Suppressor macrophage treated with lipopolysaccharide for 1 hour (primary cell): ENCODE results near the gene B4GALT3.
A peak's percentile ranks its signal among the peaks of the same experiment; 100 is the strongest.

Experiments
- DNase-seq, 3 donors: peaks; one replicate each; pipeline ENCODE4 v3.0.0-alpha.2; 2020 to 2022

B4GALT3 gene

DNA sequence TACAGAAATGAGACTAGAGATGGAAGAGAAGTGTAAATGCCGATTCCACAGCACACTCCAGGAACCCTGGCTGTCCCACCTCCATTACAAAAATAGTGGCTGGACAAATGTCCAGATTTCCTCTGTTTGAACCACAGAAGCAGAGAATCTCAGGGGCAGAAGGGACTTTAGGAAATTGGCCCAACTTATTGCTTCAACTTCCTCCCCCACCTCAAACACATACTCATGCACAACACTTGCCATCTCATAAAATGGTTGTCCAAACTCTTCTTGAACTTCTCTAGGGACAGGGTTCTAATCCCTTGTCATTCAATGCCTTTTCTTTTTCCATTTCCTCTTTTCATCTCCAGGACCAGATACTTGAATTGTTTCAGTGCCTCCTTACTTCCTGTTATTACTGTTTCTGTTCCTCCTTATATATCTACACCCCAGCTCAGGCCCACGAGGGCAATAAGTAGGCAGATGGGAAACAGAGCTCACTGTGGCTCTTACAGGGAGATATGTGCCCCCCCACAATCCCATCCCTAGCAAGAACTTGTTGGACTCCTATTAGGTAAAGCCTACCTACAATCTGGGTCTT is 8.5 kb upstream of the B4GALT3 start:
- DNase-seq: peak; percentile 83 to 91 (median 87)

GRCh38 chr1:161185282-161185682 is 8.0 kb upstream of the B4GALT3 start:
- DNase-seq: peak; percentile 89 to 92 (median 90)

- peak; percentile 38 to 58 (median 47) for DNase-seq
Observed at GRCh38 chr1:161182214-161182613, 4.9 kb upstream of the B4GALT3 start.

DNA sequence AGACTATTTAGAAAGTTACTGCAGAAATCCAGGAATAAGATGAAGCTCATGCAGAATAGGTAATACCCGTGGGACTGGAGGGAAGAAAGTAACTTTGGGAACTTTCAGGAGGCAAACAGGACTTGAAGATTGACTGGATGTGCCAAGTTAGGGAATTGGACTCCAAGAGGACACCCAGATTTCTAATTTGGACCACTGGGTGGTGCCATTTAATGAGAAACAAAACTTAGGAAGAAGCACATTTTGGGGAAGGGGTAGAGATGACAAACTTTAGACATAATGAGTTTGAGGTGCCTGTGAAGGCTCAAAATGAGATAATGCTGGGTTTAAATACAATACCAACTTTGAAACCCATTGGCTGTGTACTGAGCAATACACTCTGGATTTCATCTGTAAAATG is 3.3 kb upstream of the B4GALT3 start:
- DNase-seq: peak; percentile 42 to 65 (median 62)

GRCh38 chr1:161179698-161180097 is 2.4 kb upstream of the B4GALT3 start:
- DNase-seq: no peak

DNA sequence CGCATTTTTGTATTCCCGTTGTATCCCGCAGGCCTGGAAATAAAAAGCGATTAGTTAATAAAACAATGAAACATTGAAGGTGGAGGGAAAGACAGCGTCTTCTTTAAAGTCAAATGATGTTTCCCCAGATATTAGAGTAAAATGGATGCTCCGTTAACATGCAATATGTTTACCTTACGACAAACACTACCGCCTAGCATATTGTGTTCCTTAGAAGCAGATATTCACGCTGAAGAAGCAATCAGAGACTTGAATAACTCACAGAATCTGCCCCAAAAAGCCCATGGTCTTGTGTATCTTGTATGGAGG is 583 bp upstream of the B4GALT3 start:
- DNase-seq: no peak

GRCh38 chr1:161176468-161177111 is 717 bp downstream of the B4GALT3 start:
- no peak for DNase-seq

DNA sequence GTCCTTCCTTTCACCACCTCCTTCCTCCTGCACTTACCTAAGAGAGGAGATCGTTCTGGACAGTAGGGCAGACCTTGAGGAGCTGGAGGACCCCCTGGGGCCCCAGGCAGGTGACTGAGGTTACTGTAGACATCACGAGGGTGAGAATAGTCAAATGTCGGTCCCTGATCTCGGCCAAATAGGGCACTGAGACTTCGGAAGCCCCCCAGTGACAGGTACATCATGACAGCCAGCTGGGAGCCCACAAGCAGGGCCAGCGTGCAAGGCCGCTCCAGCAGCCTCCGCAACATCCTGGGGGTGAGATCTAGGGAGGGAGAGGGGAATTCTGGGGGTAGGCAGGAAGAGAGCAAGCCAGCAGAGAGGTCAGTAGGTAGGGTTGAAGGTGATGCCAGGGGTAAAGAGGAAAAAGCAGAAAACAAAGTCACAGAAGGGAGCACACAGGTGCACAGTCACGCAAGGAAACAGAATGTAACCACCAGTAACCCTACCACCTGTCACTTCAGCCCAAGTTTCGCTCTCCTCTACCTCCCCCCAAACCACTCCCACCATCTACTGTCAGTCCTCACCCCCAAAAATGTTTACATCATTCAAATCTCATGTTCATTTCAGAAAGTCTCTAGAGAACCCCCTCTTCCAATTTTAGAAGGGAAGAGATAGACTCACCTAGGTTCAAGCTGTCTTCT is 1.4 kb downstream of the B4GALT3 start:
- DNase-seq: no peak

GRCh38 chr1:161174911-161175310 is 2.4 kb downstream of the B4GALT3 start:
- no peak for DNase-seq

DNA sequence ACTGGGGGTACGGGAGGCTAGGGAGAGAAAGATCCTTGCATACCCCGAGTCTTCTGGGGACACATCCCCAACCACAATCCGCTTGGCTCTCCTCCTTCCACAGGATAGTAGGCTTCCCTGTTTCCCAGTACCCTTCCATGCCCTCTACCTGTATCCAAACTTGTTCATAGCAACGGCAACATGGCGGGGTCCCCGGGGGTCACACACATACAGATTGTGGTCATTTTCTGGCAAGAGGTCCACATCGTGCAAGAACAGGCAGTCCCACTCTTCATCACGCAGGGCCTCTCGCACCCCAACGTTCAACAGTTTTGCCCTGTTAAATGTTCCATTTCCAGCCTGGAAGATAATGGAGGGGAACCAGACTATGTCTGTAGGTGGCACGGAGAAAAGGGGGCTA is 3.6 kb downstream of the B4GALT3 start:
- no peak for DNase-seq

DNA sequence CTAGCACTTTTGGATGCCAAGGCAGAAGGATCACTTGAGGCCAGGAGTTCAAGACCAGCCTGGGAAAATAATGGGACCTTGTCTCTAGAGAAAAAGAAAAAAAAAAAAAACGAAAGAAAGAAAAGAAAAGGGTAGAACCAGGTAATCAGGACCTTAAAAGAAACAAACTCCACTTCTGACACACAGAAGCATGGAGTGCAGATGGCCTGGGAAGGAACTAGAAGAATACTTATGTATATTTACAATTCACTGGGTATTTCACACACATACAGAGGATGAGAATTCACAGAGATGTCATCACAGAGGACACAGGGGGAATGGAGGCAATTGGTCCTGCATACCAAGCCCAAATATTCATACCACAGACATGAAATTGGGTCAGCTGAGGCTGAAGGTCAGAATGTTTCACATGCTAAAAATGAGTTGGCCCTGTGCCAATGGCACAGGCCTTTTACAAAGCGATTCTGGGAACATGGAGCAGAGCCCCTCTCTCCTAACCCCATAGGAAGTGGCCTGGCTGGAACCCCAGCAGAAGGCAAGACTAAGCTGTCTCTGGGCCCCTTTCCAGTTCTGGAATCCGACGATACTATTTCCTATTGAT is 4.4 kb downstream of the B4GALT3 start:
- no peak for DNase-seq

- DNase-seq: no peak
Observed at GRCh38 chr1:161172349-161172748, 5.0 kb downstream of the B4GALT3 start.

GRCh38 chr1:161171696-161172095 is 5.6 kb downstream of the B4GALT3 start:
- DNase-seq: no peak

DNA sequence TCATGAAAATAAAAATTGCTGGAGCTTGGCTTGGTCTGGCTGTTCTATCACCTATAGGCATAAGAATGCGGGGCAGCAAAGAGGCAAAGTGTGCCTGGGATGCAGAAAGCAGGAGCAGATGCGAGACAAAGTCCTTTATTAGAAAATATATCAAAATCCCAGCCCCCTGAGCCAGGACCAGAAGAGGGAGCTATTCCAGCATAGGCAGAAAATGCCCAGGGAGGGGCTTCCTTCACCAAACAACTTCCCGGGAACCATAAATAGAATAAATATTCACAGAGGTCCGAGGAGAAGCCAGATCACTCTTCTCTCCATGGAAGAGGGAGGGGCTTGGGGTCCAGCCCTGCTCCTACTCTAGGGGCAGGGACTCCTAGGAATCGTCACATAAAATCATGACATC is 6.1 kb downstream of the B4GALT3 start:
- DNase-seq: no peak

- no peak for DNase-seq
Observed at GRCh38 chr1:161168906-161169305, 8.4 kb downstream of the B4GALT3 start.

GRCh38 chr1:161166669-161167548 is 10.4 kb downstream of the B4GALT3 start:
- DNase-seq: peak in 1 of 3 donors; percentile 20

DNA sequence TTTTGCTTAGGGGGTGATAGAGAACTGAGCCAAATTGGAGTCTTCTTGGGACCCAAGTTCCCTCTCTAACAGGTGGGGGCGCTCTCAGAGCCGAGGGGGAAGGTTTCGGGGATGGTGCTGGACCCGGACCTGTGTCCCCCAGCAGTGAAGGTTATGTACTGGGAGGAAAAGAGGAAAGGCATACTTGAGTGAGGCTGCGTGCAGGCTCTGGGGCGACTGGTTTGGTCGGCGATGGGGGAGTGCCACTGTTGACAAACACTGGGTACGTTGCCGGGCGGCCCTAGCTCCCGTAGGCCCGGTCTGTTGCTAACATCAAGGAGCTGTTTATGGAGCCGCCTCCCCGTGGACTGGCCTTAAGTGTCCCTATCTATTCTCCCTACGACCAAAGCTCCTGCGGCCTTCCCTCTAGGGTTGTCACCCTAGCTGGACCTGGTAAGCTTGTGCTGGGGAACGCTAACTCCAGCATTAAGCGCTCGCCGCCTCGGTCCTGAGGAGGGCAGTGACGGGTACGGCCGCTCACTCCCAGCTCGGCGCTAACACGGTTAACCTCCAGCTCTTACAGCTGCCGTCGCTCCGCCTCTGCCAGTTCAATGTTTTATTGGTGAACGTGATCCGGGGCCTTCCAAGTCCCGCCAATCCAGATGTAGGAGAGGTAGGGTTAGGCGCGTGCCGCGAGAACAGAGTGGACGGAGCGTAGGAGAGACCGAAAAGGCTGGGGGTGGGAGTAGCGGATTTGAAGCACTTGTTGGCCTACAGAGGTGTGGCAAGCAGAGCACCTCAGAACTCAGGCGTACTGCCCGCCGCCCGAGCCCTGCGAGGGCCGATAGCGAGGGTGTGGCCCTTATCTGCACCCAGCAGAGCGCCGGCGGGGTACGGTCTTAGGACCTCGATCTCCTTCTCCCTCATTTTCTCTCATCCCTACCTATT is 11.3 kb downstream of the B4GALT3 start, which contains the start of gene PPOX:
TSS of gene PPOX (plus strand) at position 685 of the 927 bp plus-strand sequence. CDS start 422 bp downstream, outside the sequence.
- peak; percentile 96 to 97 (median 97) for DNase-seq

DNA sequence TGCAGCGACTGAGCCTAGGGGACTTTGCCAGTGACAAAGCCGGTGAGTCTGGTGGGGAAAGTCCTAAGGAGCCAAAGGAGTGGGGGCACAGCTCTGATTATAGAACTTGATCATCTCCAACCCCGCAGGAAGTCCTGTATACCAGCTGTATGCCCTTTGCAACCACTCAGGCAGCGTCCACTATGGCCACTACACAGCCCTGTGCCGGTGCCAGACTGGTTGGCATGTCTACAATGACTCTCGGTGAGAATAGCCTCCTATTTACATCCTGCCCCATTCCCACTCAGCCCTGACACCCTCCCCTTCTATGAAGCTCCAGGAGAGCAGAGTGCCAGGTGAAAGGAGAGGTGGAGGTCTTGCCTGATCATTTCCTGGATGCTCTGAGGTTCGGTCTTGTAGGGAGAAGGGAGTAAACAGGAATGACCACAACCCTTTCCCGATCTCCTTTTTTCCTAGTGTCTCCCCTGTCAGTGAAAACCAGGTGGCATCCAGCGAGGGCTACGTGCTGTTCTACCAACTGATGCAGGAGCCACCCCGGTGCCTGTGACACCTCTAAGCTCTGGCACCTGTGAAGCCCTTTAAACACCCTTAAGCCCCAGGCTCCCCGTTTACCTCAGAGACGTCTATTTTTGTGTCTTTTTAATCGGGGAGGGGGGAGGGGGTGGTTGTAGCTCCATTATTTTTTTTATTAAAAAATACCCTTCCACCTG is 12.3 kb downstream of the B4GALT3 start:
- no peak for DNase-seq

DNA sequence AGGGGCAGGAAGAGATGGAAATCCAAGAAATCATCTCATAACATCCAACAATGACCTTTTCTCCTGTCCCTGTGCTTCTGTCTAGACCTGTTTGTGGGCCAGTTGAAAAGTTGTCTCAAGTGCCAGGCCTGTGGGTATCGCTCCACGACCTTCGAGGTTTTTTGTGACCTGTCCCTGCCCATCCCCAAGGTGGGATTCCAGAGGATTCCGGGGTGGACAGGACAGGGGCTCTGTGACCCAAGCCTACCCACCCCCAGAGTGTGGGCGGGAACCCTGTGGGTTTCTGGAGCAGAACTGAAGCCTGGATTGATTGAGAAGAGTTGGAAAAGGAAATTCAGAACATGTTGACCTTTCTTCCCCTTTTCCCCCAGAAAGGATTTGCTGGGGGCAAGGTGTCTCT is 13.5 kb downstream of the B4GALT3 start:
- no peak for DNase-seq

- no peak for DNase-seq
Observed at GRCh38 chr1:161162806-161163205, 14.5 kb downstream of the B4GALT3 start.

DNA sequence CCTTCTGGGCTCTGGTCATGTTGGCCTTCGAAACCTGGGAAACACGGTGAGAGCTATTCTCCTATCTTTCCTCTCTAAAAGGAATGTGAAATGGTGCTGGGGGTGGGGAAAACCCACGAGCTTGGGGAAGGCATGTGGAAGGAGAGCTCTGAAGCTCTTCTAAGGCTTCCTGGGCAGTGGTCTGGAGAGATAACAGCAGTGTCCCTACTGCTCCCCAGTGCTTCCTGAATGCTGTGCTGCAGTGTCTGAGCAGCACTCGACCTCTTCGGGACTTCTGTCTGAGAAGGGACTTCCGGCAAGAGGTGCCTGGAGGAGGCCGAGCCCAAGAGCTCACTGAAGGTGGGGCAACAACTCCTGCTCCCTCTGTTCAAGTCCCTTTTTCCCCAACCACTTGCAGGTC is 15.3 kb downstream of the B4GALT3 start:
- peak in 1 of 3 donors; percentile 24 for DNase-seq
